PC-3 (cell line): ENCODE data around the gene STIM1.

Source experiments
- CTCF ChIP-seq: fragments of 300-600 bp; sonication (generic); conservative IDR thresholded peaks from 2 replicates; pipeline ENCODE4 v1.5.1; 2017; ENCODE audit warnings: antibody characterized with exemption, low read depth, mild to moderate bottlenecking, low read length
- EZH2 ChIP-seq: fragments of 300-600 bp; sonication (generic); IDR thresholded peaks from one replicate; pipeline ENCODE4 v1.6.1; 2017; ENCODE audit warnings: antibody characterized with exemption, mild to moderate bottlenecking, low read length; ENCODE audit not compliant: unreplicated experiment
- EZH2phosphoT487 ChIP-seq: fragments of 300-600 bp; sonication (generic); IDR thresholded peaks from 2 replicates; pipeline ENCODE4 v1.6.1; 2018; ENCODE audit warnings: mild to moderate bottlenecking, antibody characterized with exemption, low read length, borderline replicate concordance

DNA sequence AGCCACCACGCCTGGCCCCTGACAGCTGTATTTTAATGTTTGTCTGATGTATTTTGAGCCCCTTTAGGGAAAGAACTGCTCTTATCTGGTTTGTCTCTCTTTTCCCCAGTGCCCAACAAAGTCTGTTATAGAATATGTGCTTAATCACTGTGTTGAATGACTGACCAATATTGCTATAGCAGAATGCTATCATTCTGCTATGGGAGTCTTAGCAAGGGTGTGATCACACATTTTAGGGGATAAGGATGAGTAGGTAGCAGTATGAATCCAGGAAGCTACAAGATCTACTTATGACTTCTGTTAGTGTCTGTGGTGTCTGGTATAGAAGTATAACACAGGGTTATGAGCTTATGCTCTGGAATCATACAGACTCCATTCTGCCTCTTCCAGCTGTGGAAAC is 121.6 kb downstream of the STIM1 start:
- TF ChIP-seq EZH2phosphoT487 (no peak), CTCF (no peak), EZH2 (no peak)
